ENCODE data around the gene RAB31. TPM values are rescaled to one million over a fixed set of nuclear protein-coding genes. Genes with fewer than 3 reads are reported as not detected.
"Not testable (repeated sequence)": the region's sequence is repeated elsewhere in the genome, so short reads cannot be mapped to it uniquely, and the experiment has no call there.

RAB31 gene
- polyA plus RNA-seq, 3 donors from 2014 or later, result 5.3 to 28.0 (median 19.3) TPM

DNA sequence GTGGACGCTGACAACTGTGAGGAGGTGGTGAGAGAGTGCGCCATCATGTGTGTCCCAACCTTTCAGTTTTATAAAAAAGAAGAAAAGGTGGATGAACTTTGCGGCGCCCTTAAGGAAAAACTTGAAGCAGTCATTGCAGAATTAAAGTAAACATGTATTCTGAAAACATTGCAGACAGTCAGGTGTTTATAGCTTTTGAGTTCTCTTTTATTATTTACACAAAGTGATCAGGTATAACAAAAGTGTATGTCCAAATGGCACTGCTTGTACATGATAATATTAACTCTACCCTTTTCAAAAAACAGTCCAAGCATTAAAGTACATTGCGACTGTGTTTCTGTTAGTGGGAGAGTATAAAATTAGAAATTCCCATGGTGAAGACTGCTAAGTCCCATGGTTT is 179.9 kb downstream of the RAB31 start:
- Mint-ChIP-seq H3K36me3 (no peaks in the 10 kb centered on the region), H3K9me3 (no peaks in the 10 kb centered on the region), H3K27ac (no peak overlapping the region), H3K27me3 (ENCODE audit: low read depth in 3 of 3) (peaks cover 0 to 3% (median 3%) of the 10 kb centered on the region in 3 donors), H3K4me3 (no peak overlapping the region), H3K4me1 (no peaks in the 10 kb centered on the region)
- DNase-seq, result no peak

DNA sequence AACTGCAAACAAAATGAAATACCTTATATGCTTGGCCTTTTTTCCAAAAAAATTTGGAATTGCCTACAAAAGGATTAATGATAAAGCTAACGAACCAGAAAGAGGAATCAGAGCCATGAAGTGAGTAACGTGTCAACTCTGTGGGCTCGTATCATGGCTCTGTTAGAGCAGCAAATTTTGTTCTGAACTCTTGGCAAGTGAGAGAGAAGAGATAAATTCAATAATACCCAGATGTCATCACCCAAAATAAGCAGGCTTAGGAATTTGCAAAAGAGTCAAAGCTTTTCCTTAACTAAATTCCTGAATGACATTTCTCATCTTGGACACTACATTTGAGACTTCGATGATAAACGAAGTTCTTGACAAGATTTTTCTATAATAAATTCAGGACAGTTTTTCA is 182.1 kb downstream of the RAB31 start:
- no peak for DNase-seq
- no peaks in the 10 kb centered on the region for H3K36me3 Mint-ChIP-seq
- no peaks in the 10 kb centered on the region for H3K4me1 Mint-ChIP-seq
- no peaks in the 10 kb centered on the region for H3K9me3 Mint-ChIP-seq
- H3K27ac Mint-ChIP-seq, result no peak overlapping the region
- H3K4me3 Mint-ChIP-seq, result no peak overlapping the region
- peaks cover 0 to 3% (median under 1%) of the 10 kb centered on the region in 3 donors for H3K27me3 Mint-ChIP-seq (ENCODE audit: low read depth in 3 of 3)

DNA sequence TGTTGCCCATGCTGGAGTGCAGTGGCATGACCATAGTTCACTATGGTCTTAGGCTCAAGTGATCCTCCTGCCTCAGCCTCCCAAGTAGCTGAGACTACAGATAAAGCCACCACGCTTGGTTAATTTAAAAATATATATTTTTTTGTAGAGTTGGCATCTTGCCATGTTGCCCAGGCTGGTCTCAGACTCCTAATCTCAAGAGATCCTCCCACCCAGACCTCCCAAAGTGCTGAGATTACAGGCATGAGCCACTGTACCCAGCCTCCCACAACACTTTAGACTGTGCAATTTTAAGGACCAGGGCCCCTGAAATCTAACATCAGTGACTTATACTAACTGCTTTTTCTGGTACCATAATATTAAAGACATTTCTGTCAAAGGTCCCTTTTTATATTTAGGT is 182.9 kb downstream of the RAB31 start:
- H3K4me1 Mint-ChIP-seq, result no peaks in the 10 kb centered on the region
- H3K36me3 Mint-ChIP-seq, result no peaks in the 10 kb centered on the region
- no peak overlapping the region for H3K27ac Mint-ChIP-seq
- peaks cover 0 to 3% (median 0%) of the 10 kb centered on the region in 3 donors for H3K27me3 Mint-ChIP-seq (ENCODE audit: low read depth in 3 of 3)
- no peak overlapping the region for H3K4me3 Mint-ChIP-seq
- no peaks in the 10 kb centered on the region for H3K9me3 Mint-ChIP-seq
- DNase-seq, result no peak

DNA sequence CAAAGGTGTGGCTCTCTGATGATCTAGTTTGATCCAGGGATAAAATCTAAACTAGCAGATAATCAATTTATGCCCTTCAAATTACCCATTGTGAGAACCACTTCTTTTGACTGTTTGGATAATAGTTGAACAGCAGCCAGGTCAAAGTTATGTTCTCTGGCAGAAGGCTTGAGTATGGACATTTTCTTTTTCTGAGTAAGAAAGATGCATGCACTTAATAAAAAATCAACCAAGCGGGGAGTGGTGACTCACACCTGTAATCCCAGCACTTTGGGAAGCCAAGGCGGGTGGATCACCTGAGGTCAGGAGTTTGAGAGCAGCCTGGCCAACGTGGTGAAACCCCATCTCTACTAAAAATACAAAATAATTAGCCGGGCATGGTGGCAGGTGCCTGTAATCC is 183.4 kb downstream of the RAB31 start:
- not testable (repeated sequence) for H3K27me3 Mint-ChIP-seq (ENCODE audit: low read depth in 3 of 3); DNase-seq; H3K4me1 Mint-ChIP-seq; H3K9me3 Mint-ChIP-seq; H3K27ac Mint-ChIP-seq; H3K4me3 Mint-ChIP-seq; H3K36me3 Mint-ChIP-seq

DNA sequence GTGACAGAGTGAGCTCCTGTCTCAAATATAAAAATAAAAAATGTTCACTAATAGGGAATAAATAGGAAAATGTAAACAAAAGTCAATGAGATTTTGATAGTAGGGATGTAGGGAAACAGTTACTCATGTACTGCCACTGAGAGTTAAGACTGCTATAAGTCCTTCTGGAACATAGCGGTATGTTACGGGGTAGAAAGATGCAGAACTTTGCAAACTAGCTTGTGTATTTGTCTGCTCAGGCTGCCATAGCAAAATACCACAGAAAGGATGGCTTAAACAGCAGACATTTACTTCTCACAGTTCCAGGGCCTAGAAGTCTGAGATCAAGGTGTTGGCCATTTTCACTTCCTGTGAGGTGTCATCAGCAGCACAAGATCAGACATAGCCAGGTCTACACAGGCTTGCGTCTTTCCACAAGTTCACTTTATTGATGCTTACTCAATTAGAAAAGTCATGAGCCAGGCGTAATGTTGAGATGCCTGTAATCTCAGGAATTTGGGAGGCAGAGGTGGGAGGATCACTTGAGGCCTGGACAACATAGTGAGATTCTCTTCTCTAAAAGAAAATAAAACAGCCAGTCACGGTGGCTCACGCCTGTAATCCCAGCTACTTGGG is 186.5 kb downstream of the RAB31 start:
- no peaks in the 10 kb centered on the region for H3K9me3 Mint-ChIP-seq
- peaks cover 0 to 3% (median 0%) of the 10 kb centered on the region in 3 donors for H3K27me3 Mint-ChIP-seq (ENCODE audit: low read depth in 3 of 3)
- H3K27ac Mint-ChIP-seq, result no peak overlapping the region
- H3K4me1 Mint-ChIP-seq, result no peaks in the 10 kb centered on the region
- DNase-seq, result no peak
- H3K4me3 Mint-ChIP-seq, result no peak overlapping the region
- H3K36me3 Mint-ChIP-seq, result no peaks in the 10 kb centered on the region

DNA sequence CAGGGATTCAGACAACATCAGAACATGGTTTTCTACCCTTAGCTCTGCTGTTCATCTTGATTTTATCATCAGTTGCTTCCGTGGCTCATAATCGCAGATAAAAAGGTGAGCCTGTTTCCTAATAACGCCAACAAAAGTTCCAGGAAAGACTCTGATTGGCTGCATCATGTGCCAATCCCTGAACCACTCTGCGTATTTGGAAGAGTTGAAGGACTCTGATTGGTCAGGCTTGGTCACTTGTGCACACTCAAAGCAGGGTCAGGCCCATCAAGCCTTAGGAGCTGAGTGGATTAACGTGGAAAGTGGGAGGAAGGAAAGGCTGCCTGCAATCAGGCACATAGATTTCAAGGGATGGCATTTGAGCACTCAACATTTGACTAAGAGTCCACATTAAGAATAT is 189.0 kb downstream of the RAB31 start:
- Mint-ChIP-seq H3K36me3 (no peaks in the 10 kb centered on the region), H3K27ac (no peak overlapping the region), H3K4me3 (no peak overlapping the region), H3K27me3 (ENCODE audit: low read depth in 3 of 3) (peaks cover 0 to 2% (median 2%) of the 10 kb centered on the region in 3 donors), H3K4me1 (no peaks in the 10 kb centered on the region), H3K9me3 (no peaks in the 10 kb centered on the region)
- DNase-seq, result no peak

DNA sequence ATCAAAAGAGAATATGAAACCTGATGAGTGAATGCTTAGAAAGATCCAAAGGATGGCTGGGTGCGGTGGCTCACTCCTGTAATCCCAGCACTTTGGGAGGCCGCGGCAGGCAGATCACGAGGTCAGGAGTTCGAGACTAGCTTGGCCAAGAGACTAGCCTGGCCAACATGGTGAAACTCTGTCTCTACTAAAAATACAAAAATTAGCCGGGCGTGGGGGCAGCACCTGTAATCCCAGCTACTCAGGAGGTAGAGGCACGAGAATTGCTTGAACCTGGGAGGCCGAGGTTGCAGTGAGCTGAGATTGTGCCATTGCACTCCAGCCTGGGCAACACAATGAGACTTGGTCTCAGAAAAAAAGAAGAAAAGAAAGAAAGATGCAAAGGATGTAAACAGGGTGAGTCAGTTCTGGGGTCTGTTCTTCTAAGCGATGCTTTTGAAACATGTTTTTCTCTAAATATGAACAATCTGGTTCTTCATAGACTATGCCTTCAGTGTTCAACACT is 189.7 kb downstream of the RAB31 start:
- H3K27ac Mint-ChIP-seq; H3K36me3 Mint-ChIP-seq; H3K9me3 Mint-ChIP-seq; DNase-seq; H3K4me3 Mint-ChIP-seq; H3K4me1 Mint-ChIP-seq; H3K27me3 Mint-ChIP-seq (ENCODE audit: low read depth in 3 of 3): not testable (repeated sequence)

DNA sequence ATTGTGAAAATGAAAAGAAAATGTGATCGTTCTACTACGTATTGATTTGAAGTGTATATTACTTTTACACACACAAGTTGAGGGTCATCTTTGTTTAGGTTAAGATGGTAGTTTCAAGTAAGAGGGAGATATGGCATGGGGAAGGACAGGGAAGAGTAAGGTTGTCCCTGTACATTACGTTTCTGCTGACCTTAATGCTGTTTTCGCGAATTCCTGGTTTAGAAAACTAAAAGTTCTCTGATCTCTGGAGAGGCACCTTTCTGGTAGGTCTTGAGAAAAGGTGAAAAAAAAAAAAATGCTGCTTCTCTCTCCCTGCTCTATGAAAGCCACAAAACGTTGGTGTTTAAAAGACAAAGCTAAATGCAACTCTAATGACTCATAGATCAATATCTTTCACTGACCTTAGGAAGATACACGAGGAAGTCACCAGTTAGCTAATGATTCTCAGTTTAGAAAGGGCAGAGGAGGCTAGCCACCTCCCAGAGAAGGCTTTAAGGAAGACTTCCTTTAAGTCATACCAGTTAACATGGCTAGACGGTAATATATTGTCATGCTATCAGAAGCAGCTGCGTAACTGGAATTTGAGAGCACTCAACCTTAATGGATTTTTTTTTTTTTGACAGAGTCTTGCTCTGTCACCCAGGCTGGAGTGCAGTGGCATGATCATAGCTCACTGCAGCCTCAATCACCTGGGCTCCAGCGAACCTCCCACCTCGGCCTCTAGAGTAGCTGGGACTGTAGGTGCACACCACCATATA is 190.9 kb downstream of the RAB31 start:
- no peak overlapping the region for H3K27ac Mint-ChIP-seq

DNA sequence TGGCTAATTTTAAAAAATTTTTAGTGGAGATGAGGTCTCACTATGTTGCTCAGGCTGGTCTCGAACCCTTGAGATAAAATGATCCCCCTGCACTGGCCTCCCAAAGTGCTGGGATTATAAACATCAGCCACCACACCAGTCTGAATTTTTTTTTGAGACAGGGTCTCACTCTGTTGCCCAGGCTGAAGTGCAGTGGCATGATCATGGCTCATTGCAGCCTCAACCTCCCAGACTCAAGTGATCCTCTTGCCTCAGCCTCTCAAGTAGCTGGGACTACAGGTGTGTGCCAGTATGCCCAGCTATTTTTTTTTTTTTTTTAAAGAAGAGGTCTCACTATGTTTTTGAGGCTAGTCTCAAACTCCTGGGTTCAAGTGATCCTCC is 191.4 kb downstream of the RAB31 start:
- H3K4me1 Mint-ChIP-seq; H3K27me3 Mint-ChIP-seq (ENCODE audit: low read depth in 3 of 3); H3K9me3 Mint-ChIP-seq; H3K27ac Mint-ChIP-seq; DNase-seq; H3K36me3 Mint-ChIP-seq; H3K4me3 Mint-ChIP-seq: not testable (repeated sequence)

More for the DNA sequence above, 190.9 kb downstream of the RAB31 start:
- Mint-ChIP-seq H3K4me3 (no peak overlapping the region), H3K9me3 (no peaks in the 10 kb centered on the region), H3K36me3 (no peaks in the 10 kb centered on the region), H3K4me1 (no peaks in the 10 kb centered on the region), H3K27me3 (ENCODE audit: low read depth in 3 of 3) (peaks cover 0 to 7% (median 5%) of the 10 kb centered on the region in 3 donors)
- no peak for DNase-seq

DNA sequence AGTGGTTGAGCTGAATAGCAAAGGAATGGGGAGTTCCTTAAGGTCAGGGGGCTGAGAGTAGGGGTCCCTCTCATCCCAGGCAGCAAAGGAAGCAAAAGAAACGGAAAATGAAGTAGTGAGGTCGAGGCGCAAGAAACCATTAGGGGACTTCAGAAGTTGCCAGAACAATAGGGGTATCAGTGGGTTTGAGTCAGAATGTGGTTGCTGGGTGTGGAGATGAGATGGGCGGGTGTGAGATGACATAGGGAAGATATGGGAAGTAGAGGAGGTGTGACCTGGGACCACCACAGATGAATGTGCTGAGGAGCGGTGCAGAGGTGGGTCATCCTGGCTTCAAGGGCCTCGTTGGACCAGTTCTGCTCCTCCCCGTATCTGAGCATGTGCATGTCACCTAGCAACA is 192.6 kb downstream of the RAB31 start:
- Mint-ChIP-seq H3K4me1 (no peaks in the 10 kb centered on the region), H3K9me3 (no peaks in the 10 kb centered on the region)

DNA sequence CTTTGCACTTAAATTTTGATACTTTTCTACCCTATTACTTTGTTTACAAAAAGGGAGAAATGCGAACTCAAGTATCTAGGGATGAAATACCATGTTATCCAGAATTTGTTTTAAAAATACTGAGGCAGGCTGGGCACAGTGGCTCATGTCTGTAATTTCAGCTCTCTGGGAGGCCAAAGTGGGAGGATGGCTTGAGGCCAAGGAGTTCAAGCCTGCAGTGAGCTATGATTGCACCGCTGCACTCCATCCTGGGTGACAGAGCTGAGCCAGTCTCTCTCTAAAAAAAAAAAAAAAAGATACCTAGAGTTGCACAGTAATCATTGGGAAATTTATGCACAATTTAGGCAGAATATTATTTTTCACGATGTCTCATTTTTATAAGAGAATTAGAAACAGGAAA is 193.3 kb downstream of the RAB31 start:
- Mint-ChIP-seq H3K9me3 (no peaks in the 10 kb centered on the region), H3K27me3 (ENCODE audit: low read depth in 3 of 3) (peaks cover 0 to 15% (median 5%) of the 10 kb centered on the region in 3 donors), H3K27ac (no peak overlapping the region), H3K4me3 (no peak overlapping the region), H3K4me1 (no peaks in the 10 kb centered on the region), H3K36me3 (no peaks in the 10 kb centered on the region)
- DNase-seq, result no peak

More for the DNA sequence above, 192.6 kb downstream of the RAB31 start:
- H3K27me3 Mint-ChIP-seq (ENCODE audit: low read depth in 3 of 3), result peaks cover 0 to 10% (median 5%) of the 10 kb centered on the region in 3 donors
- H3K36me3 Mint-ChIP-seq, result no peaks in the 10 kb centered on the region
- no peak overlapping the region for H3K4me3 Mint-ChIP-seq
- peak overlapping the region in 1 of 6 donors; percentile 5 for H3K27ac Mint-ChIP-seq
- DNase-seq, result no peak

DNA sequence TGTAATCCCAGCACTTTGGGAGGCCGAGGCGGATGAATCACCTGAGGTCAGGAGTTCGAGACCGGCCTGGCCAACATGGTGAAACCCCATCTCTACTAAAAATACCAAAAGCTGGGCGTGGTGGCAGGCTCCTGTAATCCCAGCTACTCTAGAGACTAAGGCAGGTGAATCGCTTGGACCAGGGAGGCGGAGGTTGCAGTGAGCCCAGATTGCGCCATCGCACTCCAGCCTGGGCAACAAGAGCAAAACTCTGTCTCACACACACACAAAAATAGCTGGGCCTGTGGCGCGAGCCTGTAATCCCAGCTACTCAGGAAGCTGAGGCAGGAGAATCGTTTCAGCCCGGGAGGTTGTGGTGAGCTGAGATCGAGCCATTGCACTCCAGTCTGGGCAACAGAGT is 194.2 kb downstream of the RAB31 start:
- H3K36me3 Mint-ChIP-seq, DNase-seq, H3K4me1 Mint-ChIP-seq, H3K4me3 Mint-ChIP-seq, H3K9me3 Mint-ChIP-seq, H3K27ac Mint-ChIP-seq: not testable (repeated sequence)
- H3K27me3 Mint-ChIP-seq (ENCODE audit: low read depth in 3 of 3), result peaks cover 0 to 17% (median 5%) of the 10 kb centered on the region in 3 donors

DNA sequence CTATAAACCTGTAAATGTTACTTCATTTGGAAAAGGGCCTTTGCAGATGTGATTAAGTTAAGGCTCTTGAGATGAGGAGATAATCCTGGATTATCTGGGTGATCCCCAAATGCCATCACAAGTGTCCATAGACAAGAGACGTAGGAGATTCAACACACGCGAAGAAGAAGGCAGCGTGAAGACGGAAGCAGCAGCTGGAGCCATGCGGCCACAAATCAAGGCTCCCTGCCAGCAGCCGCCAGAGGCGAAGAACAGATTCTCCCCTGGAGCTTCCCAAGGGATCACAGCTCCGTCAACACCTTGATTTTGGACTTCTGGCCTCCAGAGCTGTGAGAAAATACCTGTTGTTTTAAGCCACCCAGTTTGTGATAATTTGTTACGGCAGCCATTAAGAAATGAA is 194.7 kb downstream of the RAB31 start:
- Mint-ChIP-seq H3K36me3 (no peaks in the 10 kb centered on the region), H3K4me1 (no peaks in the 10 kb centered on the region), H3K27ac (no peak overlapping the region), H3K4me3 (no peak overlapping the region), H3K27me3 (ENCODE audit: low read depth in 3 of 3) (peaks cover 0 to 20% (median 5%) of the 10 kb centered on the region in 3 donors), H3K9me3 (no peaks in the 10 kb centered on the region)
- DNase-seq, result no peak

DNA sequence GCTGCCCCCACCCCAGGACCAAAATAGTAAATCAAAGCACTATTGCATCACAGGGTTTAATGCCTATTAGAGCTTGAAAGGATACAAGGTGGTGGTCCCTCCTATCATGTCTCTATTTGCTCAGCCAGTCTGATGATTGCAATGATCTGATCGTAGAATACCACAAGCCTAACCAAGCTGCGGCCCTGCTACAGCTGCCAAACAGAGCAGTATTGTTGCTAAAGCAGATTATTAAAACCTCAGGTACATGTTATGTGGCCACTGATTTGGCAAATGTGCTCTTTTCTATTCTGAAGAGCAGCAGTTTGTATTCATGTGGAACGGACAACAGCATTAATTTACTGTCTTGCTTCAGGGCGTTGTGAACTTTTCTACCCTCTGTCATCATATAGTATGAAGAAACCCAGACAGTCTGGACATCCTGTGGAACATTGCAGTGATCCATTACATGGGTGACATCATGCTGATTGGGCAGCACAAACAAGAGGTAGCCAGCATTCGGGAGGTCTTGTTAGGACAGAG is 197.4 kb downstream of the RAB31 start:
- Mint-ChIP-seq H3K27me3 (ENCODE audit: low read depth in 3 of 3) (peaks cover 2 to 30% (median 7%) of the 10 kb centered on the region in 3 donors), H3K9me3 (no peaks in the 10 kb centered on the region), H3K36me3 (no peaks in the 10 kb centered on the region), H3K4me3 (no peak overlapping the region), H3K27ac (no peak overlapping the region), H3K4me1 (no peaks in the 10 kb centered on the region)
- no peak for DNase-seq

Measured in immature natural killer cell (primary cell).